IMR-90 (cell line): ENCODE data around the gene FNBP1. TPM values are rescaled to one million over a fixed set of nuclear protein-coding genes. Genes with fewer than 3 reads are reported as not detected.

Experiments used
- ATAC-seq: fragments of 200-7000 bp; cut with Tn5 transposase; 2 replicates; pipeline ENCODE4 v1.9.1; 2020; ENCODE audit warnings: low read depth, mild to moderate bottlenecking, moderate library complexity
- BruUV-seq: library from RNA; stranded (reverse); fragments of 400-500 nt; replicated peaks from 2 replicates; lab custom pipeline; 2021; lab: Mats Ljungman, UMichigan
- CTCF ChIA-PET: fragments of 300-600 bp; formaldehyde crosslinking; extraction: SDS; loops from one replicate; lab custom pipeline; 2021; ENCODE audit warnings: antibody characterized with exemption; lab: Yijun Ruan, JAX
- POLR2A ChIA-PET: fragments of 300-600 bp; sonication (Branson Sonifier 250); formaldehyde crosslinking; loops from one replicate; lab custom pipeline; 2022; ENCODE audit warnings: antibody characterized with exemption; ENCODE audit not compliant: unreplicated experiment; lab: Charles Lee
- DNase-seq: peaks from one replicate; pipeline ENCODE4 v3.0.0; 2013
- H2AFZ ChIP-seq: replicated peaks from 2 replicates; pipeline ENCODE3; 2013; ENCODE audit warnings: low read length, mild to moderate bottlenecking; ENCODE audit not compliant: poor library complexity
- H2AK5ac ChIP-seq: 2 replicates; pipeline ENCODE4 v1.6.1; 2013; ENCODE audit warnings: low read depth, low read length, inconsistent platforms
- H2AK9ac ChIP-seq: replicated peaks from 2 replicates; pipeline ENCODE3; 2013; ENCODE audit warnings: mild to moderate bottlenecking, low read depth, low read length, moderate library complexity; ENCODE audit not compliant: poor library complexity
- H2BK120ac ChIP-seq: 2 replicates; pipeline ENCODE4 v1.6.1; 2013; ENCODE audit warnings: low read depth, low read length, inconsistent platforms
- H2BK15ac ChIP-seq: 3 replicates; pipeline ENCODE4 v1.6.1; 2013; ENCODE audit warnings: low read depth, low read length, inconsistent platforms
- H2BK20ac ChIP-seq: 2 replicates; pipeline ENCODE4 v1.6.1; 2013; ENCODE audit warnings: low read depth, mild to moderate bottlenecking, inconsistent platforms, low read length, moderate library complexity
- H2BK5ac ChIP-seq: 2 replicates; pipeline ENCODE4 v1.6.1; 2013; ENCODE audit warnings: mild to moderate bottlenecking, low read depth, low read length, inconsistent platforms; ENCODE audit not compliant: poor library complexity, severe bottlenecking
- H3K14ac ChIP-seq: replicated peaks from 2 replicates; pipeline ENCODE4 v1.6.1; 2013; ENCODE audit warnings: low read depth, low read length, inconsistent platforms
- H3K18ac ChIP-seq: 2 replicates; pipeline ENCODE4 v1.6.1; 2013; ENCODE audit warnings: low read depth, low read length, control low read depth
- H3K23ac ChIP-seq: 2 replicates; pipeline ENCODE4 v1.6.1; 2013; ENCODE audit warnings: low read depth, low read length, inconsistent platforms
- H3K27ac ChIP-seq: 2 replicates; pipeline ENCODE4 v1.5.1; 2013; ENCODE audit warnings: mild to moderate bottlenecking, control low read depth, low read length; ENCODE audit not compliant: insufficient read depth
- H3K27me3 ChIP-seq: 2 replicates; pipeline ENCODE4 v1.6.1; 2013; ENCODE audit warnings: low read length; ENCODE audit not compliant: control insufficient read depth, insufficient read depth
- H3K36me3 ChIP-seq: 2 replicates; pipeline ENCODE4 v1.6.1; 2013; ENCODE audit warnings: low read length, mixed read lengths; ENCODE audit not compliant: control insufficient read depth, insufficient read depth
- H3K4ac ChIP-seq: 2 replicates; pipeline ENCODE4 v1.6.1; 2013; ENCODE audit warnings: low read depth, low read length, inconsistent platforms
- H3K4me1 ChIP-seq: 2 replicates; pipeline ENCODE4 v1.6.1; 2013; ENCODE audit warnings: low read length, mixed read lengths; ENCODE audit not compliant: control insufficient read depth, insufficient read depth
- H3K4me2 ChIP-seq: 2 replicates; pipeline ENCODE4 v1.6.1; 2013; ENCODE audit warnings: low read depth, mild to moderate bottlenecking, control low read depth, low read length, moderate library complexity
- H3K4me3 ChIP-seq: 2 replicates; pipeline ENCODE4 v1.5.1; 2013; ENCODE audit warnings: low read depth, mild to moderate bottlenecking, control low read depth, low read length, moderate library complexity; ENCODE audit not compliant: insufficient read depth
- H3K56ac ChIP-seq: 2 replicates; pipeline ENCODE4 v1.6.1; 2013; ENCODE audit warnings: low read length, inconsistent platforms; ENCODE audit not compliant: insufficient read depth; ENCODE audit errors: extremely low read depth
- H3K79me1 ChIP-seq, 2 experiments: 2 replicates each; pipeline ENCODE4 v1.6.1; 2013; ENCODE audit warnings: low read length in 2 of 2, inconsistent platforms in 1 of 2, low read depth in 1 of 2
- H3K9ac ChIP-seq: 2 replicates; pipeline ENCODE4 v1.6.1; 2013; ENCODE audit warnings: low read depth, low read length, control low read depth
- H3K9me1 ChIP-seq: 2 replicates; pipeline ENCODE4 v1.6.1; 2013; ENCODE audit warnings: low read length, inconsistent platforms; ENCODE audit not compliant: insufficient read depth
- H3K9me3 ChIP-seq: 2 replicates; pipeline ENCODE4 v1.6.1; 2013; ENCODE audit warnings: low read length; ENCODE audit not compliant: control insufficient read depth, insufficient read depth
- H4K20me1 ChIP-seq: 2 replicates; pipeline ENCODE4 v1.6.1; 2013; ENCODE audit warnings: low read length, inconsistent platforms; ENCODE audit not compliant: insufficient read depth
- H4K5ac ChIP-seq: 2 replicates; pipeline ENCODE4 v1.6.1; 2013; ENCODE audit warnings: mild to moderate bottlenecking, low read depth, low read length, control low read depth
- H4K8ac ChIP-seq, 2 experiments: 2 replicates each; pipeline ENCODE4 v1.6.1; 2013; ENCODE audit warnings: low read depth in 2 of 2, low read length in 2 of 2, control low read depth in 1 of 2, inconsistent platforms in 1 of 2
- H4K91ac ChIP-seq: 2 replicates; pipeline ENCODE4 v1.6.1; 2013; ENCODE audit warnings: low read depth, low read length, inconsistent platforms; ENCODE audit not compliant: insufficient read depth
- BHLHE40 ChIP-seq: fragments of 150-350 bp; IDR thresholded peaks from 2 replicates; pipeline ENCODE4 v1.6.1; 2016; ENCODE audit warnings: mild to moderate bottlenecking, low read depth, low read length
- CEBPB ChIP-seq: IDR thresholded peaks from 2 replicates; pipeline ENCODE4 v1.6.1; 2012; ENCODE audit warnings: low read depth, low read length, improper control_type of control experiment
- CHD1 ChIP-seq: IDR thresholded peaks from 2 replicates; pipeline ENCODE4 v1.6.1; 2012; ENCODE audit warnings: low read depth, low read length, improper control_type of control experiment
- FOS ChIP-seq: fragments of 150-350 bp; IDR thresholded peaks from 2 replicates; pipeline ENCODE4 v1.6.1; 2016; ENCODE audit warnings: low read depth, low read length
- MAFK ChIP-seq: IDR thresholded peaks from 2 replicates; pipeline ENCODE4 v1.6.1; 2012; ENCODE audit warnings: low read depth, low read length, improper control_type of control experiment
- MAZ ChIP-seq: IDR thresholded peaks from 2 replicates; pipeline ENCODE4 v1.6.1; 2012; ENCODE audit warnings: low read depth, mild to moderate bottlenecking, low read length, improper control_type of control experiment, moderate library complexity, borderline replicate concordance
- MXI1 ChIP-seq: IDR thresholded peaks from 2 replicates; pipeline ENCODE4 v1.6.1; 2012; ENCODE audit warnings: low read depth, mild to moderate bottlenecking, low read length, moderate library complexity, borderline replicate concordance
- NFE2L2 ChIP-seq: fragments of 150-350 bp; IDR thresholded peaks from 2 replicates; pipeline ENCODE4 v1.6.1; 2016; ENCODE audit warnings: low read depth, mild to moderate bottlenecking, low read length
- POLR2A ChIP-seq: IDR thresholded peaks from 2 replicates; pipeline ENCODE4 v1.6.1; 2012; ENCODE audit warnings: mild to moderate bottlenecking, low read depth, low read length
- RAD21 ChIP-seq: IDR thresholded peaks from 2 replicates; pipeline ENCODE4 v1.6.1; 2012; ENCODE audit warnings: low read length, improper control_type of control experiment
- RCOR1 ChIP-seq: IDR thresholded peaks from 2 replicates; pipeline ENCODE4 v1.6.1; 2012; ENCODE audit warnings: mild to moderate bottlenecking, low read length, improper control_type of control experiment; ENCODE audit not compliant: insufficient replicate concordance
- RFX5 ChIP-seq: IDR thresholded peaks from 2 replicates; pipeline ENCODE4 v1.8.0; 2012; ENCODE audit warnings: low read depth, mild to moderate bottlenecking, low read length, moderate library complexity
- SMC3 ChIP-seq: fragments of 150-350 bp; IDR thresholded peaks from 2 replicates; pipeline ENCODE4 v1.6.1; 2016; ENCODE audit warnings: low read depth, mild to moderate bottlenecking, antibody characterized with exemption, low read length, moderate library complexity
- USF2 ChIP-seq: fragments of 150-350 bp; IDR thresholded peaks from 2 replicates; pipeline ENCODE4 v1.6.1; 2017; ENCODE audit warnings: mild to moderate bottlenecking, antibody characterized with exemption, low read length, low read depth
- WGBS, 2 experiments: methylation state at CpG; one replicate each; pipeline versions ENCODE4 v1.1.5 to v1.1.7; 2013; ENCODE audit warnings: missing lambda C conversion rate in 2 of 2; ENCODE audit not compliant: insufficient read length in 1 of 2; ENCODE audit errors: extremely low coverage in 2 of 2; 5-methylcytosine and 5-hydroxymethylcytosine counted together
- dilution Hi-C: fragments of 300-500 bp; cut with HindIII; formaldehyde crosslinking; loops from one replicate; pipeline ENCODE4 v1.14.3; 2018; ENCODE audit warnings: low sequenced_read_pairs; ENCODE audit not compliant: unreplicated experiment
- in situ Hi-C: fragments of 300-500 bp; cut with MboI; formaldehyde crosslinking; loops from 3 replicates; pipeline ENCODE4 v1.14.3; 2019; ENCODE audit warnings: low sequenced_read_pairs, inconsistent platforms, mixed read lengths
- intact Hi-C: fragments of 100-400 bp; cut with micrococcal nuclease; formaldehyde crosslinking; loops from 2 replicates; pipeline ENCODE4 v1.10.0; 2022
- polyA plus RNA-seq, 3 experiments: library from polyadenylated mRNA; depleted of rRNA; stranded (reverse); fragments of >200 nt; gene quantifications; 2 replicates each; pipeline ENCODE4 v1.2.3, GENCODE V29; 2012; ENCODE audit warnings: low replicate concordance in 1 of 3
- total RNA-seq: library from RNA; depleted of rRNA; stranded (reverse); fragments of >200 nt; gene quantifications from 2 replicates; pipeline ENCODE4 v1.2.3, GENCODE V29; 2012
- TF ChIP-seq, protein P1 (sequence below): fragments of 150-350 bp; IDR thresholded peaks from 2 replicates; pipeline ENCODE4 v1.6.1; 2016; ENCODE audit warnings: low read depth, mild to moderate bottlenecking, low read length, moderate library complexity, borderline replicate concordance
- TF ChIP-seq, protein P2 (sequence below): conservative IDR thresholded peaks from 2 replicates; pipeline ENCODE4 v1.5.1; 2012; ENCODE audit warnings: mild to moderate bottlenecking, low read depth, low read length, improper control_type of control experiment

Gene FNBP1
- total and polyA plus RNA-seq, 2 of the 4 experiments (the other 2 are of a cell fraction) = 10.3 to 15.4 TPM

- no peak overlapping the region for H2BK5ac ChIP-seq
- no peak overlapping the region for H4K8ac ChIP-seq
- no peaks in the 10 kb centered on the region for H3K36me3 ChIP-seq
- H3K56ac ChIP-seq = no peak overlapping the region
- CTCF ChIA-PET = no interaction called here
- H3K4ac ChIP-seq = no peak overlapping the region
- no peaks in the 10 kb centered on the region for H3K27me3 ChIP-seq
- H2AK5ac ChIP-seq = no peak overlapping the region
- H3K4me1 ChIP-seq = peaks cover 8% of the 10 kb centered on the region
- no peak overlapping the region for H2AFZ ChIP-seq
- no peak overlapping the region for H2BK15ac ChIP-seq
- no peak overlapping the region for H3K23ac ChIP-seq
- H3K9me1 ChIP-seq = no peaks in the 10 kb centered on the region
- no peak overlapping the region for H3K9ac ChIP-seq
- H4K91ac ChIP-seq = no peak overlapping the region
- no peak overlapping the region for H2BK20ac ChIP-seq
- no peak overlapping the region for H2AK9ac ChIP-seq
- ATAC-seq (no peak), DNase-seq (no peak)
- H3K18ac ChIP-seq = no peak overlapping the region
- no peak overlapping the region for H2BK120ac ChIP-seq
- POLR2A ChIA-PET = no interaction called here
- in situ Hi-C loops (no loop called here), dilution Hi-C loops (no loop called here), intact Hi-C loops (no loop called here)
- no CpG with 5 or more reads among the region's 5 CpGs for WGBS, 2 experiments
- H4K5ac ChIP-seq = no peak overlapping the region
- H4K20me1 ChIP-seq = peaks cover 7% of the 10 kb centered on the region; the same call in 1 of the 2 replicates
- TF ChIP-seq NFE2L2 (no peak), RAD21 (no peak), BHLHE40 (no peak), SMC3 (no peak), MAZ (no peak), FOS (no peak), MXI1 (no peak), USF2 (no peak), RFX5 (no peak), CEBPB (no peak), CHD1 (no peak), POLR2A (no peak), MAFK (no peak), RCOR1 (no peak)
- TF ChIP-seq, protein P1, sequence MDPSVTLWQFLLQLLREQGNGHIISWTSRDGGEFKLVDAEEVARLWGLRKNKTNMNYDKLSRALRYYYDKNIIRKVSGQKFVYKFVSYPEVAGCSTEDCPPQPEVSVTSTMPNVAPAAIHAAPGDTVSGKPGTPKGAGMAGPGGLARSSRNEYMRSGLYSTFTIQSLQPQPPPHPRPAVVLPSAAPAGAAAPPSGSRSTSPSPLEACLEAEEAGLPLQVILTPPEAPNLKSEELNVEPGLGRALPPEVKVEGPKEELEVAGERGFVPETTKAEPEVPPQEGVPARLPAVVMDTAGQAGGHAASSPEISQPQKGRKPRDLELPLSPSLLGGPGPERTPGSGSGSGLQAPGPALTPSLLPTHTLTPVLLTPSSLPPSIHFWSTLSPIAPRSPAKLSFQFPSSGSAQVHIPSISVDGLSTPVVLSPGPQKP = no peak
- TF ChIP-seq, protein P2, sequence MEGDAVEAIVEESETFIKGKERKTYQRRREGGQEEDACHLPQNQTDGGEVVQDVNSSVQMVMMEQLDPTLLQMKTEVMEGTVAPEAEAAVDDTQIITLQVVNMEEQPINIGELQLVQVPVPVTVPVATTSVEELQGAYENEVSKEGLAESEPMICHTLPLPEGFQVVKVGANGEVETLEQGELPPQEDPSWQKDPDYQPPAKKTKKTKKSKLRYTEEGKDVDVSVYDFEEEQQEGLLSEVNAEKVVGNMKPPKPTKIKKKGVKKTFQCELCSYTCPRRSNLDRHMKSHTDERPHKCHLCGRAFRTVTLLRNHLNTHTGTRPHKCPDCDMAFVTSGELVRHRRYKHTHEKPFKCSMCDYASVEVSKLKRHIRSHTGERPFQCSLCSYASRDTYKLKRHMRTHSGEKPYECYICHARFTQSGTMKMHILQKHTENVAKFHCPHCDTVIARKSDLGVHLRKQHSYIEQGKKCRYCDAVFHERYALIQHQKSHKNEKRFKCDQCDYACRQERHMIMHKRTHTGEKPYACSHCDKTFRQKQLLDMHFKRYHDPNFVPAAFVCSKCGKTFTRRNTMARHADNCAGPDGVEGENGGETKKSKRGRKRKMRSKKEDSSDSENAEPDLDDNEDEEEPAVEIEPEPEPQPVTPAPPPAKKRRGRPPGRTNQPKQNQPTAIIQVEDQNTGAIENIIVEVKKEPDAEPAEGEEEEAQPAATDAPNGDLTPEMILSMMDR = no peak
- peaks cover 13 to 22% of the 10 kb centered on the region in 2 experiments for H3K79me1 ChIP-seq
- H3K4me3 ChIP-seq = no peak overlapping the region
- H3K4me2 ChIP-seq = no peak overlapping the region
- H3K27ac ChIP-seq = no peak overlapping the region
- no peak overlapping the region for H3K14ac ChIP-seq
- H3K9me3 ChIP-seq = no peaks in the 10 kb centered on the region
- BruUV-seq = no TSS peak
Measured at GRCh38 chr9:129999141-129999510, 43.9 kb downstream of the FNBP1 start.
